Stomach (tissue), 4 donors: ENCODE results near the gene FAM3D.

Experiments
- EP300 ChIP-seq: sonication (generic); formaldehyde crosslinking; IDR thresholded peaks from one replicate; pipeline ENCODE4 v1.6.1; 2017; ENCODE audit warnings: antibody characterized with exemption
- POLR2A ChIP-seq, 4 donors: fragments of 450-650 bp; IDR thresholded peaks; one replicate each; pipeline ENCODE4 v1.6.1; 2016; ENCODE audit warnings: antibody characterized with exemption in 4 of 4, control low read depth in 2 of 4, mild to moderate bottlenecking in 1 of 4, moderate library complexity in 1 of 4
- POLR2AphosphoS5 ChIP-seq, 3 donors: sonication (generic); formaldehyde crosslinking; IDR thresholded peaks; one replicate each; pipeline ENCODE4 v1.6.1; 2016; ENCODE audit warnings: antibody characterized with exemption in 3 of 3
- TF ChIP-seq, protein P1 (sequence below), 7 experiments: fragments of 450-650 bp in 4 of 7; fragments of 200-600 bp in 3 of 7; sonication (generic) in 3 of 7; IDR thresholded peaks; one replicate each; pipeline ENCODE4 v1.5.1; 2016 to 2019; ENCODE audit warnings: antibody characterized with exemption in 7 of 7, control low read depth in 2 of 7, mild to moderate bottlenecking in 1 of 7

DNA sequence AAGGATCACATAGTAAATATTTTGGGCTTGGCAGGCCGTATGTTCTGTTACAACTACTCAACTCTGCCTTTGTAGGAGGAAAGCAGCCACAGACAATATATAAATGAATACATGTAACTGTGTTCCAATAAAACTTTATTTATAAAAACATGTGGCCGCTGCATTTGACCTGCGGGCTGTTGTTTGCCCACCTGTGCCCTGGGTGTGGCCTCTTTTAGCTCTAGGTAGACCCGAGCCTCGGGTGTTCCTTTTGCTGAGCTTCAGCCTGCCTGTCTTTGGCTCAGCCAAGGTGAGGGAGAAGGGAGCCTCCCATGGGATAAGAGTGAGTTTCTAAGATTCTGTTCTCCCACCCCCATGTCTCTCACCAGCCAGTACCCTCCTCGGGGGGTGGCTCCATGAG is 5.6 kb downstream of the FAM3D start:
- TF ChIP-seq, protein P1, sequence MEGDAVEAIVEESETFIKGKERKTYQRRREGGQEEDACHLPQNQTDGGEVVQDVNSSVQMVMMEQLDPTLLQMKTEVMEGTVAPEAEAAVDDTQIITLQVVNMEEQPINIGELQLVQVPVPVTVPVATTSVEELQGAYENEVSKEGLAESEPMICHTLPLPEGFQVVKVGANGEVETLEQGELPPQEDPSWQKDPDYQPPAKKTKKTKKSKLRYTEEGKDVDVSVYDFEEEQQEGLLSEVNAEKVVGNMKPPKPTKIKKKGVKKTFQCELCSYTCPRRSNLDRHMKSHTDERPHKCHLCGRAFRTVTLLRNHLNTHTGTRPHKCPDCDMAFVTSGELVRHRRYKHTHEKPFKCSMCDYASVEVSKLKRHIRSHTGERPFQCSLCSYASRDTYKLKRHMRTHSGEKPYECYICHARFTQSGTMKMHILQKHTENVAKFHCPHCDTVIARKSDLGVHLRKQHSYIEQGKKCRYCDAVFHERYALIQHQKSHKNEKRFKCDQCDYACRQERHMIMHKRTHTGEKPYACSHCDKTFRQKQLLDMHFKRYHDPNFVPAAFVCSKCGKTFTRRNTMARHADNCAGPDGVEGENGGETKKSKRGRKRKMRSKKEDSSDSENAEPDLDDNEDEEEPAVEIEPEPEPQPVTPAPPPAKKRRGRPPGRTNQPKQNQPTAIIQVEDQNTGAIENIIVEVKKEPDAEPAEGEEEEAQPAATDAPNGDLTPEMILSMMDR (IDR thresholded peaks at IDR 0.05): no peak
- no peak for TF ChIP-seq EP300
- TF ChIP-seq POLR2AphosphoS5 (IDR thresholded peaks at IDR 0.05): no peak
- no peak for TF ChIP-seq POLR2A (IDR thresholded peaks at IDR 0.05)
